Spleen (tissue), 11 donors: Measurements from ENCODE around the gene RGS16. TPM values are rescaled to one million over a fixed set of nuclear protein-coding genes. Genes with fewer than 3 reads are reported as not detected.

ENCODE experiments used
- DNase-seq: peaks from one replicate; pipeline ENCODE4 v3.0.0-alpha.2; 2020
- H3K27ac ChIP-seq, 8 donors: fragments of 200-600 bp; sonication (generic) in 7 of 8; 1 replicate in 4 of 8; 2 replicates in 4 of 8; pipeline versions ENCODE4 v1.5.0 to v1.8.0; 2016 to 2021; ENCODE audit warnings: inconsistent platforms in 4 of 8, mild to moderate bottlenecking in 4 of 8, moderate library complexity in 1 of 8
- H3K27me3 ChIP-seq, 7 donors: fragments of 200-600 bp; sonication (generic) in 6 of 7; replicated peaks in 1 of 7; 1 replicate in 4 of 7; 2 replicates in 3 of 7; pipeline versions ENCODE4 v1.5.0 to v1.8.0; 2016 to 2021; ENCODE audit warnings: inconsistent platforms in 3 of 7, mild to moderate bottlenecking in 1 of 7
- H3K36me3 ChIP-seq, 6 donors: fragments of 200-600 bp; sonication (generic) in 5 of 6; 1 replicate in 4 of 6; 2 replicates in 2 of 6; pipeline versions ENCODE4 v1.5.0 to v1.8.0; 2016 to 2021; ENCODE audit warnings: inconsistent platforms in 2 of 6
- H3K4me1 ChIP-seq, 6 donors: fragments of 200-600 bp; sonication (generic) in 5 of 6; 1 replicate in 3 of 6; 2 replicates in 3 of 6; pipeline versions ENCODE4 v1.5.0 to v1.8.0; 2016 to 2021; ENCODE audit warnings: inconsistent platforms in 3 of 6
- H3K4me3 ChIP-seq, 8 donors: fragments of 200-600 bp; sonication (generic) in 7 of 8; 1 replicate in 4 of 8; 2 replicates in 4 of 8; pipeline versions ENCODE4 v1.5.0 to v1.8.0; 2016 to 2021; ENCODE audit warnings: inconsistent platforms in 4 of 8, mild to moderate bottlenecking in 4 of 8, moderate library complexity in 2 of 8
- H3K9me3 ChIP-seq, 8 donors: fragments of 200-600 bp; sonication (generic) in 7 of 8; 1 replicate in 4 of 8; 2 replicates in 4 of 8; pipeline versions ENCODE4 v1.5.0 to v1.8.0; 2016 to 2021; ENCODE audit warnings: inconsistent platforms in 4 of 8
- POLR2A ChIP-seq, 3 donors: fragments of 450-650 bp; IDR thresholded peaks; one replicate each; pipeline ENCODE4 v1.5.1; 2017; ENCODE audit warnings: antibody characterized with exemption in 3 of 3, mild to moderate bottlenecking in 1 of 3
- POLR2AphosphoS5 ChIP-seq, 3 donors: sonication (generic); formaldehyde crosslinking; IDR thresholded peaks; one replicate each; pipeline ENCODE4 v1.5.1; 2017; ENCODE audit warnings: antibody characterized with exemption in 3 of 3
- WGBS, 5 donors: extraction: QIAGEN DNeasy Blood & Tissue Kit in 3 of 5; methylation state at CpG; one replicate each; pipeline versions ENCODE4 v1.1.5 to v1.1.7; 2013 to 2018; 5-methylcytosine and 5-hydroxymethylcytosine counted together
- intact Hi-C: fragments of 100-400 bp; cut with DNase I; formaldehyde crosslinking; loops from one replicate; pipeline ENCODE4 v1.15.0; 2023; ENCODE audit warnings: low total_unique reads
- polyA plus RNA-seq, 3 donors: library from polyadenylated mRNA; stranded (reverse); fragments of 200-250 nt; gene quantifications; one replicate each; pipeline ENCODE4 v1.2.1, GENCODE V29; 2013
- total RNA-seq, 7 donors: library from RNA; depleted of rRNA in 3 of 7; stranded (reverse); fragments of >200 nt in 3 of 7; fragmentation: NEBNext Ultra II Directional in 4 of 7; extraction: Animal tissue kit (Norgen Biotek cat#: 25700) in 4 of 7; gene quantifications; one replicate each; pipeline versions ENCODE4 v1.1.0 to v1.2.1, GENCODE V29; 2016 to 2021
- TF ChIP-seq, protein P1 (sequence below), 11 experiments: fragments of 200-600 bp in 7 of 11; fragments of 450-650 bp in 4 of 11; sonication (generic) in 4 of 11; IDR thresholded peaks in 8 of 11; conservative IDR thresholded peaks in 3 of 11; 1 replicate in 7 of 11; 2 replicates in 4 of 11; pipeline versions ENCODE4 v1.4.0 to v1.8.0; 2016 to 2021; ENCODE audit warnings: antibody characterized with exemption in 11 of 11, inconsistent platforms in 4 of 11, mild to moderate bottlenecking in 1 of 11
- donor health status: healthy with polysubstance abuse.
- donor health status: DM: no; HTN: no; CAD: no; lungs with moderate emphysema.
- donor health status: DM: no; HTN: no; CAD: no.
- donor health status: Bipolar disorder and iron deficiency.
- donor health status: healthy.
- donor health status: DM: no; HTN: no; CAD: no.
- donor health status: DM: yes; HTN: yes; CAD: no.

RGS16 gene
- total and polyA plus RNA-seq, 10 donors = 2.6 to 24.2 (median 4.3) TPM

DNA sequence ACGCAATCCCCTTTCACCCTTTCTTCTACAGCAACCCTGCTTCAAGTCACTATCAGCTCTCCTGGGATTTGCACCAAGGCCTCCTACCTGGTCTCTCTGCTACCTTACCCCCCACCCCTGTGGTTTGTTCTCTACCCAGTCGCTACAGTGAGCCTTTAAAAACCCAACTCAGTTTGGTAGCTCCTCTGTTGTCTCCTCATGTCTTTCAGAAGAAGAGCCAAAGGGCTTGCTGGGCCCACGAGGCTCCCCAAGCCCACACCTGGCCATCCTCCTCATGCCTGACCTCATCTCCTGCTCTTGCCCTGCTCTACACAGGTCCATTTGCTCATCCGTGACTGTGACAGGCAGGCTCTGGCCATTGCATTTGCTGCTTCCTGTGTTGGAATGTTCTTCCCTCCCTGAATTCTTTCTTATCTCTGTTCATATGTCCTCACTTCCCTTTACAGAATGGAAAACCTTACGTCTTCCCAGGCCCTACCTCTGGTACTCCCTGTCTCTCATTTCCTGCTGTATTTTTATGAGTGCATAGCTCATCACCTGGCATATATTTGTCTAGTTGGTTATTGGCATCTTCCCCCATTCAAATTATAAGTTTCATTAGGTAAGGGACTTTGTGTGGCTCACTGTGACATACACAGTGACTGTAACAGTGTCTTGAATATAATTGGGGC lies 3.3 kb downstream of the RGS16 start:
- Histone ChIP-seq H3K27ac (peak overlapping the region in 5 of 8 donors; percentile 54 to 81 (median 60)), H3K27me3 (peaks cover 0 to 14% (median 0%) of the 10 kb centered on the region in 7 donors), H3K9me3 (no peaks in the 10 kb centered on the region), H3K4me3 (peak overlapping the region in 2 of 8 donors; percentile 53 to 79), H3K4me1 (peaks cover 7 to 75% (median 46%) of the 10 kb centered on the region in 6 donors), H3K36me3 (peaks cover 0 to 23% (median 0%) of the 10 kb centered on the region in 6 donors)
- intact Hi-C loops = no loop called here
- no peak for DNase-seq
- TF ChIP-seq POLR2A (IDR thresholded peaks at IDR 0.05) (no peak), POLR2AphosphoS5 (IDR thresholded peaks at IDR 0.05) (no peak)
- TF ChIP-seq, protein P1, sequence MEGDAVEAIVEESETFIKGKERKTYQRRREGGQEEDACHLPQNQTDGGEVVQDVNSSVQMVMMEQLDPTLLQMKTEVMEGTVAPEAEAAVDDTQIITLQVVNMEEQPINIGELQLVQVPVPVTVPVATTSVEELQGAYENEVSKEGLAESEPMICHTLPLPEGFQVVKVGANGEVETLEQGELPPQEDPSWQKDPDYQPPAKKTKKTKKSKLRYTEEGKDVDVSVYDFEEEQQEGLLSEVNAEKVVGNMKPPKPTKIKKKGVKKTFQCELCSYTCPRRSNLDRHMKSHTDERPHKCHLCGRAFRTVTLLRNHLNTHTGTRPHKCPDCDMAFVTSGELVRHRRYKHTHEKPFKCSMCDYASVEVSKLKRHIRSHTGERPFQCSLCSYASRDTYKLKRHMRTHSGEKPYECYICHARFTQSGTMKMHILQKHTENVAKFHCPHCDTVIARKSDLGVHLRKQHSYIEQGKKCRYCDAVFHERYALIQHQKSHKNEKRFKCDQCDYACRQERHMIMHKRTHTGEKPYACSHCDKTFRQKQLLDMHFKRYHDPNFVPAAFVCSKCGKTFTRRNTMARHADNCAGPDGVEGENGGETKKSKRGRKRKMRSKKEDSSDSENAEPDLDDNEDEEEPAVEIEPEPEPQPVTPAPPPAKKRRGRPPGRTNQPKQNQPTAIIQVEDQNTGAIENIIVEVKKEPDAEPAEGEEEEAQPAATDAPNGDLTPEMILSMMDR (IDR thresholded peaks at IDR 0.05 in 8 of 11, conservative IDR thresholded peaks at IDR 0.05 in 3 of 11) = no peak
- WGBS, 5 donors = 59 to 69% (median 60%) methylated on average over 5 of the region's 5 CpGs

DNA sequence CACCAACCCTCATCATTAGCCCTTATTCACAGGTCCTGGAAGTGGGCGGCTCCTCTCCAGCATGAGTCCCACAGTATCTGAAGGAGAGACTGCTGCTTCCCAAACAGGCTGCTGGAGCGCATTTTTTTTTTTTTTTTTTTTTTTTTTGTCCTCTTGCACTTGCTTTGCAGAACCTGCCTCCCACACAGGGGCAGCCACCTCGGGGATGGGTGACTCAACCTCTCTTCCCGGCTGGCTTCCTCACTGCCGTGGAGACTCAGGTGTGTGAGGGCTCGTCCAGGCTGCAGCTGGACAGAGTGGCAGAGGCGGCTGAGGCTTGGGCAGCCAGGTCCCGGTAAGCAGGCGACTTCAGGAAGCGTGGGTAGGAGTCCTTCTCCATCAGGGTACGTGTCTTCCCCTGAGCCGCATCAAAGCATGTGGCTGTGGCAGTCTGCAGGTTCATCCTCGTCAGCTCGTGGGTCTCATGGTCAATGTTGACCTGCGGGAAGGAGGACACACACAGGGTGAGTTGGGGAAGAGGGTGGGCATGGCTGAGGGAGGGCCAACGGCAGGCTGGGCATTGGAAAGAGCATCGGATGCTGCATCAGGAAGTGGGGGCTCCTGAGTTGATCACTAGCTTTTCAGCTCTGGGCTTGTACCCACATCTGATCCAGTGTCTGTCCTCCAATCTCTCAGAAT lies 4.0 kb downstream of the RGS16 start:
- peak overlapping the region in 2 of 8 donors; percentile 5 to 53 for H3K4me3 ChIP-seq
- intact Hi-C loops = no loop called here
- H3K4me1 ChIP-seq = peaks cover 7 to 78% (median 49%) of the 10 kb centered on the region in 6 donors

DNA sequence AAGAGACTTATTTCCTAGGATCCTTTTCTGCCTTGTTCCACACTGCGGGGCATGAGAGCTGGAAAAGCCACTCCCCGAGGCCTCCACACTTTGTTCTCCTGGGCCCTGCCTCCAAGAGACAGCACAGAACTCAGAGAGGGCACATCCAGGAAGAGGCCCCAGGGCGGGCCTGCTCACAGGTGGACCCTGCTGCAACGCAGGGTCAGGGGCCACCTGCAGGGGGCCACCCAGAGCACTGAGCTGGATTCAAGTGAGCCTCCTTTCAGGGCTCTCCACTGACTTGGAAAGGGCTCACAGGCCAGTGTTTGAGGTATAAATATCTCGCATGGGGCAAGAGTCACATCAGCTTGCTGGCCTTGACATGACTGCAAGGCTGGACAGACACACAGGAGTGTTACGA lies 4.8 kb downstream of the RGS16 start:
- intact Hi-C loops = no loop called here
- WGBS, 5 donors = 75 to 91% (median 79%) methylated on average over 6 of the region's 6 CpGs
- H3K27ac ChIP-seq = peak overlapping the region in 5 of 8 donors; percentile 4 to 60 (median 46)
- H3K4me1 ChIP-seq = peaks cover 4 to 81% (median 45%) of the 10 kb centered on the region in 6 donors
- no peak for DNase-seq
- no peaks in the 10 kb centered on the region for H3K9me3 ChIP-seq
- peaks cover 0 to 14% (median 0%) of the 10 kb centered on the region in 7 donors for H3K27me3 ChIP-seq
- TF ChIP-seq POLR2A (IDR thresholded peaks at IDR 0.05) (no peak), POLR2AphosphoS5 (IDR thresholded peaks at IDR 0.05) (no peak)
- TF ChIP-seq, protein P1 (IDR thresholded peaks at IDR 0.05 in 8 of 11, conservative IDR thresholded peaks at IDR 0.05 in 3 of 11) = peak in 2 of 11 experiments; percentile 15 to 34
- H3K36me3 ChIP-seq = peaks cover 0 to 23% (median 0%) of the 10 kb centered on the region in 6 donors
- no peak overlapping the region for H3K4me3 ChIP-seq

More for the DNA sequence above, 4.0 kb downstream of the RGS16 start:
- TF ChIP-seq POLR2AphosphoS5 (IDR thresholded peaks at IDR 0.05) (no peak), POLR2A (IDR thresholded peaks at IDR 0.05) (no peak)
- TF ChIP-seq, protein P1 (IDR thresholded peaks at IDR 0.05 in 8 of 11, conservative IDR thresholded peaks at IDR 0.05 in 3 of 11) = no peak
- no peak for DNase-seq
- Histone ChIP-seq H3K27ac (peak overlapping the region in 4 of 8 donors; percentile 51 to 80 (median 57)), H3K9me3 (no peaks in the 10 kb centered on the region), H3K36me3 (peaks cover 0 to 23% (median 0%) of the 10 kb centered on the region in 6 donors), H3K27me3 (peaks cover 0 to 14% (median 0%) of the 10 kb centered on the region in 7 donors)
- WGBS, 5 donors = 85 to 93% (median 89%) methylated on average over 17 of the region's 17 CpGs

DNA sequence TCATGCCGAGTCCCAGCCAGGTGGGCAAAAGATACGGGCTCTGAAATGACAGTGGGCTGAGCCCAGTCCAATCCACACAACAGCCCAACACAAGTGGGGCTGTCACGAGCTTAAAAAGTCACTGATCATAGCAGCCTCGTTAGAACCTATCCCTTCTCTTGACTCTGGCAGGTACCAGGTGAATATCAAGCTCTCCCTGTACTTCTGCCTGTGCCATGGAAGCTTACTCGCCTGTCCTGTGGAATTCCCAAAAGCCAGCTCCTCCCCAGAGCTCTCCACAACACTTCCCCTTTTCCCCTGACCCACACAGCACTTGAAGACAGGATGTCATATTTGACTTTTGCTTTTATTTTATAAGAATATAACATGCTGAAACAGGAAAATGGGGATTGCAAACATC lies 5.9 kb downstream of the RGS16 start:
- Histone ChIP-seq H3K36me3 (peaks cover 0 to 23% (median 0%) of the 10 kb centered on the region in 6 donors), H3K4me3 (no peak overlapping the region), H3K9me3 (no peaks in the 10 kb centered on the region), H3K27me3 (peaks cover 0 to 5% (median 0%) of the 10 kb centered on the region in 7 donors), H3K27ac (peak overlapping the region in 6 of 8 donors; percentile 37 to 60 (median 44)), H3K4me1 (peaks cover 0 to 72% (median 34%) of the 10 kb centered on the region in 6 donors)
- 51 to 67% (median 56%) methylated on average over 5 of the region's 5 CpGs for WGBS, 5 donors
- intact Hi-C loops = no loop called here
- DNase-seq = no peak
- no peak for TF ChIP-seq POLR2A (IDR thresholded peaks at IDR 0.05)
- TF ChIP-seq, protein P1 (IDR thresholded peaks at IDR 0.05 in 8 of 11, conservative IDR thresholded peaks at IDR 0.05 in 3 of 11) = no peak
